GM19023 (cell line): ENCODE measurements around the gene TRIP4.
"Not testable (repeated sequence)": the region's sequence is repeated elsewhere in the genome, so short reads cannot be mapped to it uniquely, and the experiment has no call there.

Experiments
- ATAC-seq: cut with Tn5 transposase; IDR thresholded peaks from one replicate; pipeline ENCODE4 v1.9.1; 2021; ENCODE audit warnings: mild to moderate bottlenecking, moderate library complexity; ENCODE audit not compliant: unreplicated experiment

TRIP4 gene

DNA sequence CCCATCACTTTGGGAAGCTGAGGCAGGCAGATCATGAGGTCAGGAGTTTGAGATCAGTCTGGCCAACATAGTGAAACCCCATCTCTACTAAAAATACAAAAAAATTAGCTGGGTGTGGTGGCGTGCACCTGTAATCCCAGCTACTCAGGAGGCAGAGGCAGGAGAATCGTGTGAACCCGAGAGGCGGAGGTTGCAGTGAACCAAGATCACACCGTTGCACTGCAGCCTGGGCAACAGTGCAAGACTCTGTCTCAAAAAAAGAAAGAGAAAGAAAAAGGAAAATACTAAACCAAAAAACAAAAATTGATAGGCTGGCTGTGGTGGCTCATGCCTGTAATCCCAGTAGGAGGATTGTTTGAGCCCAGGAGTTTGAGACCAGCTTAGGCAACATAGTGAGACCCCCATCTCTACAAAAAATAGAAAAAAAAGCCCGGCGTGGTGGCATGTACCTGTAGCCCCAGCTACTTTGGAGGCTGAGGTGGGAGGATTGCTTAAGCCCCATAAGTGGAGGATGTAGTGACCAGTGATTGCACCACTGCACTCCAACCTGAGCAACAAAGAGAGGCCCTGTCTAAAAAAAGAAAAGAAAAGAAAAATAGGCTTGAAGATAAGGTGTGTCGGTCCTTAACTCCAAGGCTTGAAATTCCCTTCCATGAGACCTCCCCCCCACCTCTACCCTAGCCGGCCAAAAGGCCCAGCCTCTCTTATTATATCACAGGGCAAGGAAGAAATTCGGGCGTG lies 7.3 kb upstream of the TRIP4 start:
- not testable (repeated sequence) for ATAC-seq

DNA sequence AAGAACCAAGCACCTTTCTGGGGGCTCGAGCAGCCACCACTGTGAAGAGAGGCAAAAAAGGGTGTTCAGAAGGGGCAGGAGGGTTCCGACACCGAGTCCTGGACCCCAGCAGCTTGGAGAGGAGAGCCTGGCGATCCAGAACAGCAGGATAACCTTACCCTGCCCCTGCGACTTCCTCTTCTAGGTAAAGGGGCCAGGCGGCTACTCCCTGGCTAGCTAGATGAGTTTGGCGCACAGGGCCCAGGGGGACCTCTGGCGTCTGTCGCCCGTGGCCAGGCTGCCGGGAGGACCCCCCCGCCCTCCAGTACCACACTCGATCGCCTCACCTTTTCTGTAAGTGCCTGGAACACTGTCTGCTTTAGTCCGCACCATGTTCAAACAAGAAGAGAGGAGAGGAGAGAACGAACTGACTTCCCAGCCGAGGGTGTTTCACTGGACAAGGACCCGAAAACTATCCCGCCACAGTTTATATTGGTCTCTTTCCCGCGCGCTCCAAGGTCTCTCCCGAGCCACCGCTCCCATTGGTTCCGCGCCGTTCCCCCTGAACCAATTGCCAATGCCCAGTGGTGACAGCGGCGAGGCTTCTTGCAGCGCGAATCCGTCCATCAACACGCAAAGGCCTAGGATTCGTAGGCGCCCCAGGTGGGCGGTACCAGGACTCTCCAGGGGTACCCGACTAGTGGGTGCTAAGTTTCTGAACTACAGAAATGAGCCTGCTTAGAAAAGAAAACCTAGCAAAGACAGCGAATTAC lies 6.5 kb upstream of the TRIP4 start, which contains the start of gene PCLAF:
PCLAF (minus strand) TSS at position 442 of the 752 bp plus-strand sequence; CDS start at position 372, 70 bp downstream.
- ATAC-seq: peak; percentile 99

DNA sequence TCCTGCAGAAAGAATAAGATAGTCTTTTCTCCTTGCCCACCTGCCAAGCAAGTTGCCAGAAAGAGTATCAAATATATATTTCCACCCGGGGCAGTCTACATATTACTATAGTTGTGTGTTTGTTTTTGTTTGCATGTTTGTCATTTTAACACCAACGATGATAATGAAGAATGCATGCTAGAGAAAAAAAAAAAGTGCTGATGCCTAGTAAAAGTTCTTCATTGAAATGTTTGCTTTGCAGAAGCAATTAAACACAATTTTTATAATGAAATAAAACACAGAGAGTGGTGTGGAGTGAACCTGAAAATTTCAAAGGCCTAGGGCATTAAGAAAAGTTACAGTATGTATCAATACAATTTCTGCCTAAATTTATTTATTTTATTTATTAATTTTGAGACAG lies 3.9 kb upstream of the TRIP4 start:
- no peak for ATAC-seq

DNA sequence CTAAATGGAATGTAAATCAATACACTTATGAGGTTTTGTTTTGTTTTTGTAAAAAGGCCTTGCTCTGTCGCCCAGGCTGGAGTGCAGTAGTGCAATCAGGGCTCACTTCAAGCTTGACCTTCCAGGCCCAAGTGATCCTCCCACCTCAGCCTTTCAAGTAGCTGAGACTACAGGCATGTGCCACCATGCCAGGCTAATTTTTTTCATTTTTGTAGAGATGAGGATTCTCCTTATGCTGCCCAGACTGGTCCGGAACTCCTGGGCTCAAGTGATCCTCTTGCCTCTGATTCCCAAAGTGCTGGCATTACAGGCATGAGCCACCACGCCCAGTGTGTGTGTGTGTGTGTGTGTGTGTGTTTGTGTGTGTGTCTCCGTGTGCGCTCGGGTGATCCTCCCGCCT lies 1.3 kb upstream of the TRIP4 start:
- ATAC-seq: no peak

DNA sequence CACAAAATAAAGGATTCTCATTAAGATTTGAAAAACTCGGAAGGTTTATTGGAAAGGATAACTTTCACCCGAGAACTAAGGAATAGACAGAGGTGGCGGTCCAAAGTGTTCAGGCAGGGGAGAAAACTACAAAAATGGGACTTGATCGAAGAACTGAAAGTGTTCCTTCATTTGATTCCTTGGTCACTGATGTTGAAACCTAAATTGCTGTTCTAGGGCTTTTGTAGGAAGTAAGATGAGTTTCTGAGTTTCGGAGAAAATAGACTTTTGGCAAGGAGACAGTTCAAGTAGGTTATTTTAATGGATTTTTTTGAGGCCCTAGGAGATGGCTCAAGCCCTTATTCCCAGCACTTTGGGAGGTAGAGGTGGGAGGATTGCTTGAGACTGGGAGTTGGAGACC lies 1.4 kb downstream of the TRIP4 start:
- ATAC-seq: no peak

DNA sequence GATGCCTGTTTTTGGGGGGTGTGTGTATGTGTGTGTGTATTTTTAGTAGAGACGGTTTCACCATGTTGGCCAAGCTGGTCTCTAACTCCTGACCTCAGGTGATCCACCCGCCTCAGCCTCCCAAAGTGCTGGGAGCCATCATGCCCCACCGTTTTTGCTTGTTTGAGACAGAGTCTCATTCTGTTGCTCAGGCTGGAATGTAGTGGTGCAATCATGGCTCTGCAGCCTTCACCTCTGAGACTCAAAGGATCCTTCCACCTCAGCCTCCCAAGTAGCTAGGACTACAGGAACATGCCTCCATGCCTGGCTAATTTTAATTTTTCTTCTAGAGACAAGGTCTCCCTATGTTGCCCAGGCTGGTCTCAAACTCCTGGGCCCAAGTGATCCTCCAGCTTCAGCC lies 4.8 kb downstream of the TRIP4 start:
- ATAC-seq: not testable (repeated sequence)

DNA sequence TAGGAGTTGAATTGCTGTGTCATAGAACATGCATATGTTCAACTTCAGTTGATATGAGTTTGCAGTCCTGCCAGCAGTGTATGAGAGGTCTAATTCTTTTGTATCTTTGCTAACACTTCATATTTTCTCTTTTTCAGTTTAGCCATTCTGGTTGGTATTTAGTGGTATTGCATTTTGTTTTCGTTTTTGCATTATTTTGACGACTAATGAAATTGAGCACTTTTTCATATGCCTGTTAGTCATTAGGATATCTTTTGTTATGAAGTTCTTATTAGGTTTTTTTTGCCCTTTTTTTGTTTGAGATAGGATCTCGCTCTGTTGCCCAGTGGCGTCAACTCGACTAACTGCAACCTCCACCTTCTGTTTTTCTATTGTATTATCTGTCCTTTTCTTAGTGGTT lies 9.2 kb downstream of the TRIP4 start:
- ATAC-seq: no peak

DNA sequence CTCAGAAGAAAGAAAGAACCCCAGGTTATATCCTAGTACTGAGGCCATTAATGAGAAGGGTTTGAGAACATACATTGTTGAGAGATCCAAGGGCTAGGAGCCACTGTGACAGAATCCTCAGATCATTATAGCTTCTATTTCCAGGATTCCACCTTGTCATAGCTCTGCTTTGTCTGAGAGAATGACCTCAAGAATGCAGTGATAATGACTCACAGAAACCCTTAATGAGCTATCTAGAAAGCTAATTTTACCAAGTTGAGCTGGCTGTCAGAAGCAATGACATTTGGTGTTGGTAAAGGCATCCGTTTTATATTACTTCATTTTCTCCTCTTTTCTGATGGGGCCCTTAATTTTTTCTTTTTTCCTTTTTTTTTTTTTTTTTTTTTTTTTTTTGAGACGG lies 10.9 kb downstream of the TRIP4 start:
- ATAC-seq: no peak

DNA sequence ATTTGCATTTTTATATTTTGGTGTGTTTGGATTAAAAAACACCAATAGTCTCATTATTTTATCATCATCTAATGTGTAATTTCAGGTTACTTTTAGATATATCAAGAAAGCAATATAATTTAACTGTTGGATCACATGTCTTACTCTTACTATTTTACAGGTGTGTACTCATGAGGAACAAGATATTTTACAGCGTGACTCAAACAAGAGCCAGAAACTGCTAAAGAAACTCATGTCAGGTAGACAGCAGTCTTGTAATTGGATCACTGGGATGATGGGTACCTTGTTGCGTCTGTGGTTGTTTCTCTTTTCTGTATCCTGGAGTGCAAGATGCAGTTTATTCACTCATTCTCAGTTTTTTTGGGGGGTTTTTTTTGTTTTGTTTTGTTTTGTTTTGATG lies 12.9 kb downstream of the TRIP4 start:
- ATAC-seq: no peak

DNA sequence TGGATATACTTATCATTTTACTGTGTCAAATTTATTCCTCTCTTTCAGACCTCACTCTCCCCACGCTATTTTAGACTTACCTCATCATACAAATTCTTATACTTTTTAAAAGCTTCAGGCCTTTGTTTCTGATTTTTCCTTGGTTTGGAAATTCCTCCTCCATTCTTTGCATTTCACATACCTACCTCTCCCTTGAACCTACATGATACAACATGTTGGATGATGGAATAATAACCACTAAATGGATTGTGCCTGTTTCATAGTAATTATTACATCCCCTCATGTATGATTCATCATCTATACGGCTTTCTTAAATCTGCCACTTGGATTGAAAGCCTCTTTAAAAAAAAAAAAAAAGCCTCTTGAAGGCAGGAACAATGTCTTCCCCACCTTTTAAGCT lies 24.6 kb downstream of the TRIP4 start:
- no peak for ATAC-seq

DNA sequence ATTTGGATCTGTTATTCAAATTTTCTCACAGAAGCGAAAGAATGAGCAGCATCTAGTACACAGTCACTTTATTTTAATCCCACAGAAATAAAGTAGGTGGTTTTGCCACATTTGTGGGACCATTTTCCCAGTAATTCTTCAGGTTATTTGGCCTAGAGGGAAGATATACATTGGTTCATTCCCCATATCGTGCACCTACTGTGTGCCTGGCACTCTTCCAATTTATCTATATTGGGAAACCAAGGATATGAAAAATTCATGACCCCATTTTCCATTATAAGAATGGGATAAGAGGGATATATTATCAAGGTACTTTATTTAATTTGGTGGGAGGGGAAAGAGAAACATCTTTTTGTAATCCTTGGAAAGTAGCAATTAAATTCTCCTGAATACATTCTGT lies 35.1 kb downstream of the TRIP4 start:
- no peak for ATAC-seq

DNA sequence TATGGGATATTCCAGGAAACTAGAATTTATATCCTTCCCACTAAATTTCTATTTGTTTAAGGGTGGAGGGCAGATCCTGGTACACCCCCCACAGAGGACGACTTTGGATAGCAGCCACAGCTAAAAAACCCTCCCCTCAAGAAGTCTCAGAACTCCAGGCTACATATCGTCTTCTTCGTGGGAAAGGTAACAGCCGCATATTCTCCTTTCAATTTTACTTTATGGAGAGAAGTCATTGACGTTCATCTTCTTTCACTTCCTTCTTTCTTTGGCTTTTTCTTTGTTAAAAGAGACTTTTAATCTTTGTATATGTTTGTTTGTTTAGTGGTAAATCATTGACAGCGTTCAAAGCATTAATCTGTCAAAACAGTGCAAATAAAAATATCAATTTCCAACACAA lies 36.3 kb downstream of the TRIP4 start:
- no peak for ATAC-seq

DNA sequence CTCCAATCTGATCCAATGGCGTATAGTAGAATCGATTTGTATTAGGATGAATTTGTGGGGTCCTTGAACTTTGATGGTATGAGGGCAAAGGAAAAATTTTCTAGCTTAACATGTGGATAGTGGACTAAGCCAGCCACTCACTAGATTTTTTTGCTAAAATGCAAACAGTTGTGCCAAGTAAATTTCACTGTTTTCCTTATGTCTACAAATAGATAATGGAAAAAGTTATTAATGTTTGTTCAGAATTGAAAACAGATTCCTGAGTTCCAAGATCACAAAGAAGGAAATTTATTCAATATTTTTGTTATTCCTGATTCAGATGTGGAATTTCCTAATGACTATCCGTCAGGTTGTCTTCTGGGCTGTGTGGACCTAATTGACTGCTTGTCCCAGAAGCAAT lies 37.6 kb downstream of the TRIP4 start:
- no peak for ATAC-seq

DNA sequence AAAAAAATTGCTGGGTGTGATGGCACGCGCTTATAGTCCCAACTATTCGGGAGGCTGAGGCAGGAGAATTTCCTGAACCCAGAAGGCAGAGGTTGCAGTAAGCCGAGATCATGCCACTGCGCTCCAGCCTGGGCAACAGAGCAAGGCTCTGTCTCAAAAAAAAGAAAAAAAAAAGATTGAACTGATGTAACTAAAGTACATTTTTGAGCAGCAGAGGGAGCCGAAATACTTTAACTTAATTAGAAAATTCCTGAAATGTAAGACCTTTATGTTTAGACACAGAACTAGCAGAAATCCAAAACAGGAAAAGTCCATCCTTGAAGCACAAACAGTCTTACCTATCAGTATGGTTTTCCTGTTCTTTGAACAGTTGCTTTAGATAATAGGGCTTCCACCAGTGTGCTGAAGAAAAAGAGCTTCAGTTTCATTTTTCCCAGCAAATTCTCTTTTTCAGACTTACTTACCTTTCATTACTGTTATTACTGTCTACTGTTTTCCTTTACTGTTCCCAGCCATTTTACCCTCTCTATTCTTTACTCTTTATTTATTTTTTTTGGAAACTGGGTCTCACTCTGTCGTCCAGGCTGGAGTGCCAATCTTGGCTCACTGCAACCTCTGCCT lies 39.3 kb downstream of the TRIP4 start:
- ATAC-seq: no peak

DNA sequence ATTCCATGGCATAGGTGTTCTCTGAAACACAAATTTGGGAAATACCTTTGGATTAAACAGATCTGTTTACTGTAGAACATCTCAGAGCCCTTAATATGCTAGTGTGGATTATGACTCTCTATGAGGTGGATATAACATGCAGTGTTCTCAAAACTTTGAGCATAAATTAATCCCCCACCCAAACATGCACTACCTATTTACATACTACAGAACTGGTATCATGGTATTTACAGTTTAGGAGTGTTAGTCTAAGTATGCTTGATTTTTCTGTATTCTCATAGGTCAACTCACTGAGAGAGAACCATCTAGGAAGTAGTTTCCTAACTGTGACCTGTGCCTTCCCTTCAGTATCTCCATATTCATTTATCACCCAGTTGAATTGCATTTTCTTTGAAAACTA lies 41.8 kb downstream of the TRIP4 start:
- ATAC-seq: no peak

DNA sequence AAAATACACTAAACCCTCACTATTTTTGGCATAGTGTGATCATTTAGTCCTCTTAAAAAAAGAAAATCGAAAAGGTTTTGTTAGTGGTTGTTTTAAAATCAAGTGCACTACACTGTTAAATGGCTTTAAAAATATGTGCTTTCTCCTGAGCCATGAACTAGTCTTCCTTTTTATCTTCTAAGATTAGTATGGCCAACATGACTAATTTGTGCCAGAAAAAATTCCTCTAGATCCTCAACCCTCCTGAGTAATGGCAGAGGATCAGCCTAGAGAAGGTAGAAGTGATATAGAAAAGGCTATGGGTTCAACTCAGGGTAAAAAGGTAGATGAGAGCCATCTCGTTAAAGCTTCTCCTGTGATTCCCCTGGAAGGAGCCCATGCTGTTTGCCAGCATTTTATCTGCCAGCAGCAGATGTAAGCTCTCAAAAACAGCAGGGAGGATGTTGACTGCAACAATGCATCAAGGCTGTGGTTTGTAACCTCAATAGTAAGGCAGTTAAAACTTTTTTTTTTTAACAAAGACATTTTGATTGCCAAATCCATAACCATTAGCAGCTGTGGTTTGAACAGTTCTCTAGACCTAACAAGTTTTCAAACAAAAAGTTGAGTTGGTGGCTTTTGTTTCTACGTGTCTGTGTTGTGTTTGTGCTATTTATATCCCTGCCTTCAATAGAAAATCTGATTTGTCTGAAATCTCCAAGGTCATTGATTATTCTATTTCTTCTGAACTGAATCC lies 42.5 kb downstream of the TRIP4 start:
- no peak for ATAC-seq

DNA sequence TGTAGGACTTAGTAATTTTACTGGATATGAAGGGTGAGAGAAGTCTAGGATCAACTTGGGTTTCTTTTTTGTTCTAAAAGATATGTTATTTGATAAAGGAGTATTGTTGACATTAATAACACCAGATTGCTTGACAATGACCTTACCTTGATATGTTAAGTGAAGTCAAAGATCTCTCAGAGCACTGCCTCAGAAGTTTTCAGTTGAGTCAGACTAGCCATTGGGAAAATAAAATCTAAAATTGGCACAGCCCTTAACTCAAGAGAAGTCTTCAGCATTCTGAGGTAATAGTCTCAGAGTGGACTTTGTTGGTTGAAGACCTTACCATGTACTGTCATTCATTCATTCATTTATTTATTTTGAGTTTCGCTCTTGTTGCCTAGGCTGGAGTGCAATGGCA lies 50.3 kb downstream of the TRIP4 start:
- no peak for ATAC-seq

DNA sequence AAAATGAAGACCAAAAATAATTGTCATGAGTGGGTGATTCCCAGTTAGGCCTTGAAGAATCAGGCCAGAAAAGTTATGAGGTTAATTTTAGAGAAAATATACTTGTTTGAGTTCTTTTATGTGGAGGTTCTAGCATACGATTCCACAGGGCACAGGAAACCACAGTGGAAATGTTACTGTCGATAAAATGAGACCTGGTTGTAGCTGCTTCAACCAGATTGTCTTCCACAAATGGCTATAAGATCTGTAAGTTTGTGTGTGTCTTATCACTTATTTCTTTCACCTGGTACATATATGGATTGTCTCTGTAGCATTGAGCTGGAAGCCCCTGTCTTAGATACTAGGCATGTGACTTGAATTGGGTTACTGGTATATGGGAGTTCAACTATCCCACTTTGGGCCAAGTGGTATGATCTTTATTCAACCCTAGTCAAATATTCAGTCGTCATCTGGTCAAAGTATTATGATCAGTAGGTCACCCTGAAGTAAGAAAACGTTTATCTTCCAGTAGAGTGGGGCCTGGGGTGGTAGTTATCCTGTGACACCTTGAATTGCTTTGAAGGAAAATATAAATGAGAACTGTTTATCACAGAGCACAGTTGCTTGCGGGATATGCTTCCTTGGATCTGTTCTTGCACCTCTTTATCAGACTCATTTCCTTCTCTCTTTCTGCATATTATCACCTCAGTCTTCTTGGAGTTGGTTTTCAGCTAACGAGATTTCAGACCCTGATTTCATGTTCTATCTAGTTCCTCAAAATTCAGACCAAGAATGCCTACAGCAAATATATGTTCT lies 51.2 kb downstream of the TRIP4 start:
- ATAC-seq: no peak

DNA sequence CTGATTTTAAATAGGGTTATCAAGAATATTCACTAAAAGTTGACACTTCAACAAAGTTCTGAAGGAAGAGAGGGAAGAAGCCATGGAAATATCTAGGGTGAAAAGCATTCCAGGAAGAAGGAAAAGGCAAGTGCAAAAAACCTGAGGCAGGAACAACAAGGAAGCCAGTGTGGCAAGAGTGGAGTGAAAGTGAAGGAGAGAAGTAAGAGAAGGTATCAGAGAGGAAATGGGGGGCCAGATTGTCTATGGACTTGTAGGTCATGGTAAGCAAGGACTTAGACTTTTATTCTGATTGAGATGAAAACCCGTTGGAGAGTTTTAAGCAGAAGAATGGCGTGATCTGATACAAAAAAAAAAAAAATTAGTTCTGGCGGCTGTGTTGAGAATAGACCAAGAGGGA lies 54.2 kb downstream of the TRIP4 start:
- no peak for ATAC-seq

DNA sequence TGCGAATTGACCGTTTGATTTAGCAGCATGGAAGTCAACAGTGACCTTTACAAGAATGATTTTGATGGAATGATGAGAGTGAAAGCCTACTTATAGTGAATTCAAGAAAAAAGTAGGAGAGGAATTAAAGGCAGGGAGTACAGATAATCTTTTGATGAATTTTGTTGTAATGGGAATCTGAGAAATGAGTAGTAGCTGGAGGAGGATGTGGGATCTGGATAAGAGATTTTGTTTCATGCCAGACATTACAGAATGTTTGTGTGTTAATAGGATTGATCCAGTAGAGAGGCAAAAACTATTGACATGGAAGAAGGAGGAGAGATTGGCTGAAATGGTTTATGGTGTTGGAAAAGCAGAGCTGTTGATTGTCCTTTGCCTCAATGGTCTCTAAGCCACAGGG lies 55.4 kb downstream of the TRIP4 start:
- ATAC-seq: no peak
